ENCODE measurements around the gene MATN4. TPM values are rescaled to one million over a fixed set of nuclear protein-coding genes. Genes with fewer than 3 reads are reported as not detected.
A peak's percentile ranks its signal among the peaks of the same experiment; 100 is the strongest.

Gene MATN4
- total RNA-seq, 1 donor from 2014 or later: 0.10 TPM

GRCh38 chr20:45345104-45345936, 37.2 kb upstream of the MATN4 start:
- TF ChIP-seq, protein P1, sequence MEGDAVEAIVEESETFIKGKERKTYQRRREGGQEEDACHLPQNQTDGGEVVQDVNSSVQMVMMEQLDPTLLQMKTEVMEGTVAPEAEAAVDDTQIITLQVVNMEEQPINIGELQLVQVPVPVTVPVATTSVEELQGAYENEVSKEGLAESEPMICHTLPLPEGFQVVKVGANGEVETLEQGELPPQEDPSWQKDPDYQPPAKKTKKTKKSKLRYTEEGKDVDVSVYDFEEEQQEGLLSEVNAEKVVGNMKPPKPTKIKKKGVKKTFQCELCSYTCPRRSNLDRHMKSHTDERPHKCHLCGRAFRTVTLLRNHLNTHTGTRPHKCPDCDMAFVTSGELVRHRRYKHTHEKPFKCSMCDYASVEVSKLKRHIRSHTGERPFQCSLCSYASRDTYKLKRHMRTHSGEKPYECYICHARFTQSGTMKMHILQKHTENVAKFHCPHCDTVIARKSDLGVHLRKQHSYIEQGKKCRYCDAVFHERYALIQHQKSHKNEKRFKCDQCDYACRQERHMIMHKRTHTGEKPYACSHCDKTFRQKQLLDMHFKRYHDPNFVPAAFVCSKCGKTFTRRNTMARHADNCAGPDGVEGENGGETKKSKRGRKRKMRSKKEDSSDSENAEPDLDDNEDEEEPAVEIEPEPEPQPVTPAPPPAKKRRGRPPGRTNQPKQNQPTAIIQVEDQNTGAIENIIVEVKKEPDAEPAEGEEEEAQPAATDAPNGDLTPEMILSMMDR (IDR thresholded peaks at IDR 0.05): no peak
- H3K4me1 Mint-ChIP-seq (ENCODE audit: low read depth): peaks cover 77% of the 10 kb centered on the region
- DNase-seq (ENCODE audit: low spot score): no peak
- H3K36me3 Mint-ChIP-seq (ENCODE audit: low read depth): no peaks in the 10 kb centered on the region
- no peaks in the 10 kb centered on the region for H3K27me3 Mint-ChIP-seq (ENCODE audit: low read depth)
- peak overlapping the region; percentile 38 for H3K27ac Mint-ChIP-seq (ENCODE audit: unreplicated experiment)
- no peak overlapping the region for H3K4me3 Mint-ChIP-seq (ENCODE audit: unreplicated experiment)
- H3K9me3 Mint-ChIP-seq (ENCODE audit: low read depth): no peaks in the 10 kb centered on the region

DNA sequence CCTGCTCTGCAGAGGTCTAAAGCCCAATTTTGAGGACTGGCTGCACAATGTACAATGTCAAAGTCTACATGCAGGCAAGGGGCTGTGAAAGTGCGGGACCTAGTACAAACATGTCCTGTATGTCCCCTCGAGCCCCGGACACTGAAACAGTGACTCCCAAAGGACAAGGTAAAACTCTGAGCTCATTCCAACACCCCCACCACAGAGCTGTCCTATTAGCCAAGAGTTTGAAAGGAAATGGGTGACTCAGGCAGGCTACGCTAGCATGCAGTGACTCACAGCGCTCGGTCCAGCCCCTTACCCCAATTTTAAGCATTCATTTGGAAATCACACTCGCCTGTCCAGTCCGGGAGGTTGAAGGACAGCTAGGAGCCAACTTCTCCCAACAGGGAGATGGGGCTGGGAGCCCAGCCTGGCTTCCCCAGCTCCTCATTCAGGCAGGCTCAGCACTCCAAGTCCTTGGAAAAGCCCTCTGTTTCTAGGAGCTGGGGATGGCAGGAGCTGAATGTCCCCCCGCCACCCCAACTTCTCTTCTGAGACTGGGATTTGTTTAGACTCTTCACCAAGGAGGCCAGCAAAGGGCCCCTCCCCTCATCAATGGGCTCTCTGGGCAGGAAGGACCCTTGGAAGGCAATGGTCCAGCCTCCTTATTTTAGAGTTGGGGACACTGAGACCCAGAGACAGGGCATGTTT, 36.2 kb upstream of the MATN4 start:
- TF ChIP-seq, protein P1 (IDR thresholded peaks at IDR 0.05): no peak
- Mint-ChIP-seq H3K9me3 (ENCODE audit: low read depth) (no peaks in the 10 kb centered on the region), H3K36me3 (ENCODE audit: low read depth) (no peaks in the 10 kb centered on the region), H3K27me3 (ENCODE audit: low read depth) (no peaks in the 10 kb centered on the region), H3K27ac (ENCODE audit: unreplicated experiment) (peak overlapping the region; percentile 96), H3K4me3 (ENCODE audit: unreplicated experiment) (peak overlapping the region; percentile 53), H3K4me1 (ENCODE audit: low read depth) (peaks cover 79% of the 10 kb centered on the region)
- no peak for DNase-seq (ENCODE audit: low spot score)

- no peaks in the 10 kb centered on the region for H3K36me3 Mint-ChIP-seq (ENCODE audit: low read depth)
- peak overlapping the region; percentile 96 for H3K27ac Mint-ChIP-seq (ENCODE audit: unreplicated experiment)
- no peaks in the 10 kb centered on the region for H3K27me3 Mint-ChIP-seq (ENCODE audit: low read depth)
- no peak for DNase-seq (ENCODE audit: low spot score)
- H3K4me1 Mint-ChIP-seq (ENCODE audit: low read depth): peaks cover 85% of the 10 kb centered on the region
- TF ChIP-seq, protein P1 (IDR thresholded peaks at IDR 0.05): no peak
- H3K9me3 Mint-ChIP-seq (ENCODE audit: low read depth): no peaks in the 10 kb centered on the region
- peak overlapping the region; percentile 53 for H3K4me3 Mint-ChIP-seq (ENCODE audit: unreplicated experiment)
Observed at GRCh38 chr20:45343532-45344167, 35.6 kb upstream of the MATN4 start.

DNA sequence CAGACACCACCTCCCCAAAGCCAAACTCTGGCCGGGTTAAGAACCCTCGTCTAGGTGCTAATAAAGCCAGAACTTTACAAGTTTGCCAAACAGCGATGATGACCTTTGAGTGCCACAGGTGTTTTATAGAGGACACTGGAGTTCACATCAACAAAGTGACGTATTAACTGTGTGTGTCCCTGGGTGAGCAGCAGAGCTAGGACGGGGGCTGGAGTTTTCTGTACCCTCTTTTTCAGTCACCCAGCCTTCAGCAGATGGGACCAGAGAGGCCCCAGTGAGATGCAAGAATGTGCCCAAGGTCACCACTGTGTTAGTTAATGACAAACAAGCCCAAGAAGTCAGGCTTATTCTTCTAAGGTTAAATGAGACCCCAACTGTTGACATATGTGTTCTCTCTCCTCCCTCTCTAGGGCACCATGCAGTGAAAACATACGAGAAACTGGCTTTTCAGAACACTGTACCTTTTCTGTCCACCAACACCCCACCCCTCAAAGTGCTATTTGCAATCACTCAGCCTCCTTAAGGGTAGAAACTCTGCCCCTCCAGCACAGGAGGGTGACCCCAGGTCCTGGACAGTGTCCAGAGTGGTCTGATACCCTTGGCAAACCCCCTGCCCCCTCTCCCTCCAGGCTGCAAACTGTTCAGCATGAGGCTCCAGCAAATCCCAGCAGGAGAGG, 34.9 kb upstream of the MATN4 start:
- no peaks in the 10 kb centered on the region for H3K27me3 Mint-ChIP-seq (ENCODE audit: low read depth)
- no peak overlapping the region for H3K4me3 Mint-ChIP-seq (ENCODE audit: unreplicated experiment)
- TF ChIP-seq, protein P1 (IDR thresholded peaks at IDR 0.05): no peak
- no peaks in the 10 kb centered on the region for H3K36me3 Mint-ChIP-seq (ENCODE audit: low read depth)
- no peak for DNase-seq (ENCODE audit: low spot score)
- H3K27ac Mint-ChIP-seq (ENCODE audit: unreplicated experiment): peak overlapping the region; percentile 96
- no peaks in the 10 kb centered on the region for H3K9me3 Mint-ChIP-seq (ENCODE audit: low read depth)
- peaks cover 89% of the 10 kb centered on the region for H3K4me1 Mint-ChIP-seq (ENCODE audit: low read depth)
